WTC11 (cell line): ENCODE measurements around the gene PSG4.
"Not testable (repeated sequence)": the region's sequence is repeated elsewhere in the genome, so short reads cannot be mapped to it uniquely, and the experiment has no call there.

ENCODE experiments used
- IRF1 ChIP-seq: sonication (generic); formaldehyde crosslinking; IDR thresholded peaks from 2 replicates; pipeline ENCODE4 v1.8.0; 2023; ENCODE audit warnings: missing genetic modification reagents
- NFYB ChIP-seq: sonication (generic); formaldehyde crosslinking; conservative IDR thresholded peaks from 2 replicates; pipeline ENCODE4 v1.8.0; 2022; ENCODE audit warnings: low read depth, missing genetic modification reagents
- NR3C1 ChIP-seq: sonication (generic); formaldehyde crosslinking; conservative IDR thresholded peaks from 2 replicates; pipeline ENCODE4 v1.8.1; 2023; ENCODE audit warnings: low read depth, mild to moderate bottlenecking, missing genetic modification reagents
- SP1 ChIP-seq: sonication (generic); formaldehyde crosslinking; conservative IDR thresholded peaks from 2 replicates; pipeline ENCODE4 v1.8.1; 2022; ENCODE audit warnings: missing genetic modification reagents
- STAT6 ChIP-seq: sonication (generic); formaldehyde crosslinking; conservative IDR thresholded peaks from 2 replicates; pipeline ENCODE4 v1.8.1; 2023; ENCODE audit warnings: mild to moderate bottlenecking, low read depth, missing genetic modification reagents, moderate library complexity
- ZBTB21 ChIP-seq: sonication (generic); formaldehyde crosslinking; IDR thresholded peaks from 2 replicates; pipeline ENCODE4 v1.8.1; 2023; ENCODE audit warnings: mild to moderate bottlenecking, missing genetic modification reagents, borderline replicate concordance
- ZNF138 ChIP-seq: sonication (generic); formaldehyde crosslinking; conservative IDR thresholded peaks from 2 replicates; pipeline ENCODE4 v1.8.1; 2022; ENCODE audit warnings: mild to moderate bottlenecking, moderate library complexity, missing genetic modification reagents
- TF ChIP-seq, protein P1 (sequence below): fragments of 200-600 bp; IDR thresholded peaks from 2 replicates; pipeline ENCODE4 v1.8.0; 2022; ENCODE audit warnings: antibody characterized with exemption

- TF ChIP-seq SP1 (CRISPR knock-in tag); ZBTB21; NFYB; NR3C1 (CRISPR knock-in tag); IRF1 (CRISPR knock-in tag); ZNF138; STAT6 (CRISPR knock-in tag): not testable (repeated sequence)
- TF ChIP-seq, protein P1, sequence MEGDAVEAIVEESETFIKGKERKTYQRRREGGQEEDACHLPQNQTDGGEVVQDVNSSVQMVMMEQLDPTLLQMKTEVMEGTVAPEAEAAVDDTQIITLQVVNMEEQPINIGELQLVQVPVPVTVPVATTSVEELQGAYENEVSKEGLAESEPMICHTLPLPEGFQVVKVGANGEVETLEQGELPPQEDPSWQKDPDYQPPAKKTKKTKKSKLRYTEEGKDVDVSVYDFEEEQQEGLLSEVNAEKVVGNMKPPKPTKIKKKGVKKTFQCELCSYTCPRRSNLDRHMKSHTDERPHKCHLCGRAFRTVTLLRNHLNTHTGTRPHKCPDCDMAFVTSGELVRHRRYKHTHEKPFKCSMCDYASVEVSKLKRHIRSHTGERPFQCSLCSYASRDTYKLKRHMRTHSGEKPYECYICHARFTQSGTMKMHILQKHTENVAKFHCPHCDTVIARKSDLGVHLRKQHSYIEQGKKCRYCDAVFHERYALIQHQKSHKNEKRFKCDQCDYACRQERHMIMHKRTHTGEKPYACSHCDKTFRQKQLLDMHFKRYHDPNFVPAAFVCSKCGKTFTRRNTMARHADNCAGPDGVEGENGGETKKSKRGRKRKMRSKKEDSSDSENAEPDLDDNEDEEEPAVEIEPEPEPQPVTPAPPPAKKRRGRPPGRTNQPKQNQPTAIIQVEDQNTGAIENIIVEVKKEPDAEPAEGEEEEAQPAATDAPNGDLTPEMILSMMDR, result not testable (repeated sequence)
Observed at GRCh38 chr19:43165906-43166305, 39.5 kb downstream of the PSG4 start.
